B cell (primary cell): Measurements from ENCODE around the gene SCRT2. TPM values are rescaled to one million over a fixed set of nuclear protein-coding genes. Genes with fewer than 3 reads are reported as not detected.

Source experiments
- ATAC-seq: fragments of 200-7000 bp; cut with Tn5 transposase; one replicate; pipeline ENCODE4 v1.10.0; 2021; ENCODE audit warnings: low read depth, mild to moderate bottlenecking, moderate number of reproducible peaks, moderate library complexity
- CTCF ChIA-PET: fragments of 350-600 bp; sonication (Branson Sonifier 250); formaldehyde crosslinking; loops from one replicate; lab custom pipeline; 2021; ENCODE audit warnings: antibody characterized with exemption, inconsistent platforms; lab: Charles Lee
- POLR2A ChIA-PET: fragments of 350-600 bp; sonication (Branson Sonifier 250); formaldehyde crosslinking; loops from one replicate; lab custom pipeline; 2021; ENCODE audit warnings: antibody characterized with exemption; lab: Charles Lee
- DNase-seq: peaks from one replicate; pipeline ENCODE4 v3.0.0; 2013
- H2AFZ ChIP-seq: 2 replicates; pipeline ENCODE4 v1.6.1; 2012; ENCODE audit warnings: mild to moderate bottlenecking, low read depth, low read length; ENCODE audit not compliant: insufficient read depth, poor library complexity, severe bottlenecking
- H3K27ac ChIP-seq, 2 donors: 1 replicate in 1 of 2; 2 replicates in 1 of 2; pipeline ENCODE4 v1.5.1; 2012 to 2013; ENCODE audit warnings: low read length in 2 of 2, mild to moderate bottlenecking in 2 of 2, moderate library complexity in 1 of 2
- H3K27me3 ChIP-seq, 4 experiments: fragments of 200-600 bp in 1 of 4; sonication (generic) in 1 of 4; replicated peaks in 1 of 4; 1 replicate in 2 of 4; 2 replicates in 2 of 4; pipeline versions ENCODE4 v1.6.1 to v1.7.0; 2013 to 2016; ENCODE audit warnings: low read length in 3 of 4, mild to moderate bottlenecking in 2 of 4, mixed read lengths in 1 of 4, moderate library complexity in 1 of 4; ENCODE audit not compliant: insufficient read depth in 4 of 4, control insufficient read depth in 3 of 4; ENCODE audit errors: control extremely low read depth in 1 of 4
- H3K36me3 ChIP-seq, 2 experiments: replicated peaks in 1 of 2; 1 replicate in 1 of 2; 2 replicates in 1 of 2; pipeline versions ENCODE4 v1.6.1 to v1.7.1; 2013; ENCODE audit warnings: low read length in 1 of 2; ENCODE audit not compliant: insufficient read depth in 2 of 2, control insufficient read depth in 1 of 2; ENCODE audit errors: control extremely low read depth in 1 of 2, extremely low read depth in 1 of 2
- H3K4me1 ChIP-seq, 2 donors: fragments of 200-600 bp in 1 of 2; sonication (generic) in 1 of 2; 1 replicate in 1 of 2; 2 replicates in 1 of 2; pipeline versions ENCODE4 v1.5.1 to v1.6.1; 2013 to 2017; ENCODE audit warnings: low read length in 2 of 2; ENCODE audit not compliant: control insufficient read depth in 2 of 2, insufficient read depth in 2 of 2
- H3K4me2 ChIP-seq: replicated peaks from 2 replicates; pipeline ENCODE3; 2012; ENCODE audit warnings: mild to moderate bottlenecking, low read depth, low read length; ENCODE audit not compliant: poor library complexity, severe bottlenecking
- H3K4me3 ChIP-seq, 5 experiments: fragments of 200-600 bp in 1 of 5; sonication (generic) in 1 of 5; 1 replicate in 3 of 5; 2 replicates in 2 of 5; pipeline versions ENCODE4 v1.5.1 to v1.7.0; 2011 to 2016; ENCODE audit warnings: low read length in 4 of 5, mild to moderate bottlenecking in 4 of 5, low read depth in 2 of 5, control low read depth in 1 of 5, moderate library complexity in 1 of 5; ENCODE audit not compliant: insufficient read depth in 1 of 5; ENCODE audit errors: control extremely low read depth in 1 of 5, extremely low read depth in 1 of 5
- H3K79me2 ChIP-seq: fragments of 200-600 bp; sonication (generic); one replicate; pipeline ENCODE4 v1.6.0; 2016; ENCODE audit warnings: low read length; ENCODE audit not compliant: control insufficient read depth, insufficient read depth
- H3K9ac ChIP-seq: fragments of 200-600 bp; sonication (generic); 2 replicates; pipeline ENCODE4 v1.6.1; 2017; ENCODE audit warnings: mild to moderate bottlenecking, low read length, moderate library complexity
- H3K9me3 ChIP-seq, 3 donors: one replicate each; pipeline versions ENCODE4 v1.6.1 to v1.7.1; 2013; ENCODE audit warnings: low read length in 2 of 3; ENCODE audit not compliant: control insufficient read depth in 2 of 3, insufficient read depth in 1 of 3; ENCODE audit errors: control extremely low read depth in 1 of 3
- H4K20me1 ChIP-seq: 2 replicates; pipeline ENCODE4 v1.6.0; 2012; ENCODE audit warnings: mild to moderate bottlenecking, low read length; ENCODE audit not compliant: insufficient read depth, control insufficient read depth, poor library complexity, severe bottlenecking
- H3K27ac Mint-ChIP-seq: one replicate; pipeline ENCODE4 v1.8.0; 2021; ENCODE audit warnings: mixed read lengths
- H3K27me3 Mint-ChIP-seq: one replicate; pipeline ENCODE4 v1.8.0; 2021; ENCODE audit warnings: mixed read lengths
- H3K4me1 Mint-ChIP-seq: one replicate; pipeline ENCODE4 v1.8.0; 2021; ENCODE audit warnings: mixed read lengths
- H3K4me3 Mint-ChIP-seq: one replicate; pipeline ENCODE4 v1.8.0; 2021; ENCODE audit warnings: mixed read lengths
- H3K9me3 Mint-ChIP-seq: one replicate; pipeline ENCODE4 v1.8.0; 2022; ENCODE audit warnings: mixed read lengths; ENCODE audit not compliant: insufficient read depth
- CTCF ChIP-seq: fragments of 200-600 bp; IDR thresholded peaks from one replicate; pipeline ENCODE4 v1.8.0; 2022; ENCODE audit warnings: antibody characterized with exemption, mild to moderate bottlenecking
- EZH2 ChIP-seq: IDR thresholded peaks from 2 replicates; pipeline ENCODE4 v1.6.1; 2012; ENCODE audit warnings: borderline replicate concordance, low read depth, mild to moderate bottlenecking, moderate library complexity, low read length; ENCODE audit not compliant: insufficient read depth, poor library complexity, severe bottlenecking
- WGBS: methylation state at CpG from one replicate; pipeline ENCODE4 v1.1.5; 2013; ENCODE audit warnings: missing lambda C conversion rate; ENCODE audit not compliant: insufficient coverage; 5-methylcytosine and 5-hydroxymethylcytosine counted together
- intact Hi-C: fragments of 100-400 bp; cut with micrococcal nuclease; formaldehyde crosslinking; loops from one replicate; pipeline ENCODE4 v1.10.0; 2022
- polyA plus RNA-seq: library from polyadenylated mRNA; depleted of rRNA; stranded (reverse); fragments of >200 nt; gene quantifications from 2 replicates; pipeline ENCODE4 v1.2.3, GENCODE V29; 2012
- total RNA-seq, 2 donors: library from RNA; stranded (reverse); fragments of 120-200 nt in 1 of 2; gene quantifications; 1 replicate in 1 of 2; 2 replicates in 1 of 2; pipeline versions ENCODE4 v1.2.3 to v1.2.4, GENCODE V29; 2013 to 2022

Gene SCRT2
- total and polyA plus RNA-seq, 2 donors (not counting 1 experiment from before 2014, with no cell fraction given) = not detected

GRCh38 chr20:692044-692443 is 16.4 kb upstream of the SCRT2 start:
- H2AFZ ChIP-seq = no peak overlapping the region
- no peak overlapping the region for H3K4me3 ChIP-seq
- no peaks in the 10 kb centered on the region for H3K79me2 ChIP-seq
- intact Hi-C loops = no loop called here
- no peak for ATAC-seq
- peaks cover 0 to 7% (median 0%) of the 10 kb centered on the region in 4 experiments for H3K27me3 ChIP-seq
- no peaks in the 10 kb centered on the region for H3K4me1 ChIP-seq
- no peak overlapping the region for H3K4me2 ChIP-seq
- ChIA-PET CTCF (interaction anchor here (0.8 to 0.9 kb wide), 2 partner anchors 18 to 47 kb away, joined by 3 read pairs; no protein-coding TSS in a partner anchor), POLR2A (no interaction called here)
- H3K36me3 ChIP-seq = no peaks in the 10 kb centered on the region
- H3K4me3 Mint-ChIP-seq = no peak overlapping the region
- peaks cover 32% of the 10 kb centered on the region for H3K27me3 Mint-ChIP-seq
- H3K9me3 Mint-ChIP-seq = no peaks in the 10 kb centered on the region
- TF ChIP-seq CTCF (no peak), EZH2 (no peak)
- no peak overlapping the region for H3K27ac Mint-ChIP-seq
- no peak for DNase-seq
- no peak overlapping the region for H3K27ac ChIP-seq
- no peaks in the 10 kb centered on the region for H3K4me1 Mint-ChIP-seq
- no peak overlapping the region for H3K9ac ChIP-seq
- H4K20me1 ChIP-seq = no peaks in the 10 kb centered on the region
- WGBS = no CpG with 5 or more reads among the region's 1 CpG
- peaks cover 0 to 4% (median 0%) of the 10 kb centered on the region in 3 donors for H3K9me3 ChIP-seq

- WGBS = no CpG with 5 or more reads among the region's 1 CpG
- Mint-ChIP-seq H3K4me1 (no peaks in the 10 kb centered on the region), H3K4me3 (no peak overlapping the region), H3K27me3 (peaks cover 36% of the 10 kb centered on the region), H3K27ac (no peak overlapping the region), H3K9me3 (no peaks in the 10 kb centered on the region)
- Histone ChIP-seq H3K79me2 (no peaks in the 10 kb centered on the region), H3K9ac (no peak overlapping the region), H3K4me1 (no peaks in the 10 kb centered on the region), H3K27me3 (peaks cover 0 to 7% (median 0%) of the 10 kb centered on the region in 4 experiments), H2AFZ (no peak overlapping the region), H3K36me3 (no peaks in the 10 kb centered on the region), H3K4me2 (no peak overlapping the region), H3K4me3 (no peak overlapping the region), H3K27ac (no peak overlapping the region), H3K9me3 (peaks cover 0 to 4% (median 0%) of the 10 kb centered on the region in 3 donors), H4K20me1 (no peaks in the 10 kb centered on the region)
- no peak for TF ChIP-seq EZH2
- TF ChIP-seq CTCF = no peak
- ATAC-seq = no peak
- ChIA-PET CTCF (no interaction called here), POLR2A (no interaction called here)
- intact Hi-C loops = no loop called here
- no peak for DNase-seq
These were observed 14.3 kb upstream of the SCRT2 start for GRCh38 chr20:689947-690346.
